HG03442 (cell line): ENCODE results near the gene MSANTD2.

Experiments
- ATAC-seq: cut with Tn5 transposase; IDR thresholded peaks from one replicate; pipeline ENCODE4 v1.9.1; 2021; ENCODE audit warnings: mild to moderate bottlenecking, moderate library complexity; ENCODE audit not compliant: unreplicated experiment

The MSANTD2 gene

GRCh38 chr11:124800226-124800929 is at the start of gene MSANTD2:
TSS of gene MSANTD2 (minus strand) at chr11:124800406. CDS start at chr11:124800380, 26 bp downstream.
- ATAC-seq = peak; percentile 88

GRCh38 chr11:124846070-124846673 is 46.0 kb upstream of the MSANTD2 start:
- ATAC-seq = no peak

- no peak for ATAC-seq
Measured at GRCh38 chr11:124844664-124845079, 44.5 kb upstream of the MSANTD2 start.

- ATAC-seq = no peak
Measured at GRCh38 chr11:124843616-124843910, 43.4 kb upstream of the MSANTD2 start.

- ATAC-seq = no peak
Measured at GRCh38 chr11:124842305-124842704, 42.1 kb upstream of the MSANTD2 start.

- no peak for ATAC-seq
Measured at GRCh38 chr11:124841840-124842239, 41.6 kb upstream of the MSANTD2 start.

- no peak for ATAC-seq
Measured at GRCh38 chr11:124841201-124841600, 41.0 kb upstream of the MSANTD2 start.

- ATAC-seq = no peak
Measured at GRCh38 chr11:124840666-124841065, 40.5 kb upstream of the MSANTD2 start.

GRCh38 chr11:124839972-124840621 is 39.9 kb upstream of the MSANTD2 start:
- no peak for ATAC-seq

GRCh38 chr11:124839128-124839971 is 39.1 kb upstream of the MSANTD2 start:
- no peak for ATAC-seq

- no peak for ATAC-seq
Measured at GRCh38 chr11:124838805-124839127, 38.6 kb upstream of the MSANTD2 start.

- no peak for ATAC-seq
Measured at GRCh38 chr11:124837491-124837856, 37.3 kb upstream of the MSANTD2 start.

- ATAC-seq = no peak
Measured at GRCh38 chr11:124835918-124836317, 35.7 kb upstream of the MSANTD2 start.

- ATAC-seq = no peak
Measured at GRCh38 chr11:124834526-124835180, 34.4 kb upstream of the MSANTD2 start.

GRCh38 chr11:124832571-124832970 is 32.4 kb upstream of the MSANTD2 start:
- no peak for ATAC-seq

- ATAC-seq = no peak
Measured at GRCh38 chr11:124831897-124832296, 31.7 kb upstream of the MSANTD2 start.

- no peak for ATAC-seq
Measured at GRCh38 chr11:124830749-124831148, 30.5 kb upstream of the MSANTD2 start.

- ATAC-seq = no peak
Measured at GRCh38 chr11:124829986-124830385, 29.8 kb upstream of the MSANTD2 start.

GRCh38 chr11:124825876-124826275 is 25.7 kb upstream of the MSANTD2 start:
- ATAC-seq = no peak

GRCh38 chr11:124823512-124824376 is 23.5 kb upstream of the MSANTD2 start:
- ATAC-seq = no peak
